Tibial artery (tissue), 4 donors: Measurements from ENCODE around the gene RAB14.

Experiments used
- DNase-seq, 2 donors: peaks; one replicate each; pipeline ENCODE4 v3.0.0-alpha.2; 2019
- H3K27ac ChIP-seq, 2 donors: fragments of 200-600 bp; sonication (generic) in 1 of 2; 1 replicate in 1 of 2; 2 replicates in 1 of 2; pipeline ENCODE4 v1.5.1; 2018 to 2019; ENCODE audit warnings: mild to moderate bottlenecking in 1 of 2
- H3K27me3 ChIP-seq, 2 donors: fragments of 200-600 bp; sonication (generic) in 1 of 2; one replicate each; pipeline versions ENCODE4 v1.5.1 to v1.6.0; 2016 to 2019
- H3K36me3 ChIP-seq, 3 donors: fragments of 200-600 bp; sonication (generic) in 2 of 3; one replicate each; pipeline ENCODE4 v1.5.1; 2016 to 2019; ENCODE audit warnings: mild to moderate bottlenecking in 2 of 3
- H3K4me1 ChIP-seq, 4 donors: fragments of 200-600 bp; sonication (generic) in 2 of 4; 1 replicate in 3 of 4; 2 replicates in 1 of 4; pipeline ENCODE4 v1.5.1; 2016 to 2019
- H3K4me3 ChIP-seq, 2 donors: fragments of 200-600 bp; sonication (generic) in 1 of 2; 1 replicate in 1 of 2; 2 replicates in 1 of 2; pipeline ENCODE4 v1.5.1; 2018 to 2019; ENCODE audit warnings: mild to moderate bottlenecking in 2 of 2
- H3K9me3 ChIP-seq, 3 donors: fragments of 200-600 bp; sonication (generic) in 1 of 3; one replicate each; pipeline ENCODE4 v1.5.1; 2016 to 2019
- intact Hi-C: fragments of 100-400 bp; cut with DNase I; formaldehyde crosslinking; loops from one replicate; pipeline ENCODE4 v1.15.0; 2023; ENCODE audit warnings: low total_unique reads
- TF ChIP-seq, protein P1 (sequence below), 2 experiments: fragments of 200-600 bp in 1 of 2; fragments of 450-650 bp in 1 of 2; IDR thresholded peaks; one replicate each; pipeline ENCODE4 v1.5.1; 2017 to 2019; ENCODE audit warnings: antibody characterized with exemption in 2 of 2, mild to moderate bottlenecking in 1 of 2, moderate library complexity in 1 of 2

Gene RAB14

DNA sequence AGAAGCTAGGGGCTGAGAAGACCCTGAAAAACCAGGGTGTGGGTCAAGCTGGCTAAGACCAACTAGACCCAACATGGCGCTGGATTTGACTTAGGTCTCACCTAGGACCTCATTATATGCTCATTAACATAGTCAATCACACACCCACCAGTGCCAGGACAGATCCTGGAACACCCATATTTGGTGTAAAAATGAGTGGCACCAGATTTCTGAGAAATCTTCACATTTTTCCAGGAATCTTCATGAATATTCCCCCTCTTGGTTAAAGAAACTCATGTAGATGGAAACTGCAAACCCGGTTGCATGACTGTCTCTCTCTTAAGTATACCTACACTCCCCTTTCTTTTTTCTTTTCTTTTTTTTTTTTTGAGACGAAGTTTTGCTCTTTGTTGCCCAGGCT is 17.9 kb upstream of the RAB14 start:
- no peaks in the 10 kb centered on the region for H3K36me3 ChIP-seq
- intact Hi-C loops = no loop called here

DNA sequence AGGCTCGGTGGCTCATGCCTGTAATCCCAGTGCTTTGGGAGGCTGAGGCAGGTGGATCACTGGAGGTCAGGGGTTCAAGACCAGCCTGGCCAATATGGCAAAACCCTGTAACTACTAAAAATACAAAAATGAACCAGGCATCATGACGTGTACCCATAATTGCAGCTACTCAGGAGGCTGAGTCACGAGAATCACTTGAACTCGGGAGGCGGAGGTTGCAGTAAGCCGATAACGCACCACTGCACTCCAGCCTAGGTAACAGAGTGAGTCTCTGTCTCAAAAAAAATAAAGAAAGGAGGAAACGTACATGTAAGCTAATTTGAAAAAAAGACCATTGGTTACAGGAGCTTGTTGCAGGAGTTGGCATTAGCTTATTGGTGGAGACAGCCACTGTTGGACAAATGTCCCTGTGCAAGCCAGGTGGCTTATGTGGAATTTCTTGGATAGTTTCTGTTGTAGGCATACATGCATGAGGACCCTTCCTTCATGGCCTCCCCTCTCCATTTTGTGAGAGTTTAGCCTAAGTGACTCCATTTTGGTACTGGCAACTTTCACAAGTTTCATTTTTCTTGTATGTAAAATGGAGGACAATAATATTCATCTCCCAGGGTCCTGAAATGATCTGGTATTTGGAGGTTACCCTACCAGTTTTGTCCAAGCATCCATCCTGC is 16.8 kb upstream of the RAB14 start:
- no peaks in the 10 kb centered on the region for H3K36me3 ChIP-seq
- no peaks in the 10 kb centered on the region for H3K27me3 ChIP-seq
- intact Hi-C loops = no loop called here
- no peak overlapping the region for H3K27ac ChIP-seq
- TF ChIP-seq, protein P1, sequence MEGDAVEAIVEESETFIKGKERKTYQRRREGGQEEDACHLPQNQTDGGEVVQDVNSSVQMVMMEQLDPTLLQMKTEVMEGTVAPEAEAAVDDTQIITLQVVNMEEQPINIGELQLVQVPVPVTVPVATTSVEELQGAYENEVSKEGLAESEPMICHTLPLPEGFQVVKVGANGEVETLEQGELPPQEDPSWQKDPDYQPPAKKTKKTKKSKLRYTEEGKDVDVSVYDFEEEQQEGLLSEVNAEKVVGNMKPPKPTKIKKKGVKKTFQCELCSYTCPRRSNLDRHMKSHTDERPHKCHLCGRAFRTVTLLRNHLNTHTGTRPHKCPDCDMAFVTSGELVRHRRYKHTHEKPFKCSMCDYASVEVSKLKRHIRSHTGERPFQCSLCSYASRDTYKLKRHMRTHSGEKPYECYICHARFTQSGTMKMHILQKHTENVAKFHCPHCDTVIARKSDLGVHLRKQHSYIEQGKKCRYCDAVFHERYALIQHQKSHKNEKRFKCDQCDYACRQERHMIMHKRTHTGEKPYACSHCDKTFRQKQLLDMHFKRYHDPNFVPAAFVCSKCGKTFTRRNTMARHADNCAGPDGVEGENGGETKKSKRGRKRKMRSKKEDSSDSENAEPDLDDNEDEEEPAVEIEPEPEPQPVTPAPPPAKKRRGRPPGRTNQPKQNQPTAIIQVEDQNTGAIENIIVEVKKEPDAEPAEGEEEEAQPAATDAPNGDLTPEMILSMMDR (IDR thresholded peaks at IDR 0.05) = no peak
- peaks cover 0 to 4% (median under 1%) of the 10 kb centered on the region in 4 donors for H3K4me1 ChIP-seq
- no peak for DNase-seq
- H3K4me3 ChIP-seq = no peak overlapping the region
- no peaks in the 10 kb centered on the region for H3K9me3 ChIP-seq

More for the DNA sequence above, 17.9 kb upstream of the RAB14 start:
- no peak for DNase-seq
- no peaks in the 10 kb centered on the region for H3K9me3 ChIP-seq
- H3K4me3 ChIP-seq = no peak overlapping the region
- TF ChIP-seq, protein P1 (IDR thresholded peaks at IDR 0.05) = no peak
- H3K4me1 ChIP-seq = peaks cover 0 to 4% (median 0%) of the 10 kb centered on the region in 4 donors
- H3K27ac ChIP-seq = no peak overlapping the region
- no peaks in the 10 kb centered on the region for H3K27me3 ChIP-seq

DNA sequence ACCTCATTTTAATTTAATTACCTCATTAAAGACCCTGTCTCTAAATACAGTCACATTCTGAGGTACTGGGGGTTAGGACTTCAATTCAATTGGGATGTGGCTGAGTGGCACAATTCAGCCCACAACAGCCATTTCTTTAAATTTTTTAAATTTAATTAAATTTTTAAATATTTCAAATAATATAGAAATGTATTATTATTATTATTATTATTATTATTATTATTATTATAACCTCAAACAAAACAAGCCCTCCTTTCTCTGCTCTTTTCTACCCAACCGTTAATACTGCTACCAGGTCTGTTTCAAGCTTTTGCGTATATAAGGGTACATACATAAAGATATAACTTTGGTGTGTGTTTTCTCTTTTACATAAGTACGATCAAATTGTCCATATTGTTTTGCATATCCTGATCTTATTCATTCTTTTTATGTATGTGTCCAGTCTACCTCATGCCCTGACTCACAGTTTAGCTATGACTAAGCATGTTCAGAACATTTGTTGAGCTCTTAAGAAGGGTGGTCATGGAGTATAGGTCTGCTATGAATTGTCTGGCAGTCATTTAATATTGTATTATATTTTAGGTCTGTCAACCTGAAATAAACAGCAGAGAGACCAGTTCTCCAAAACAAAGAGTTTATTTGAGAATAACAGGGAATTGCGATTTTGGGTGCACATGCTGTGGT is 16.1 kb upstream of the RAB14 start:
- no peaks in the 10 kb centered on the region for H3K27me3 ChIP-seq
- H3K27ac ChIP-seq = no peak overlapping the region
- DNase-seq = no peak
- H3K4me3 ChIP-seq = no peak overlapping the region
- no peaks in the 10 kb centered on the region for H3K36me3 ChIP-seq
- intact Hi-C loops = no loop called here
- TF ChIP-seq, protein P1 (IDR thresholded peaks at IDR 0.05) = no peak
- H3K9me3 ChIP-seq = no peaks in the 10 kb centered on the region
- H3K4me1 ChIP-seq = peaks cover 0 to 8% (median 2%) of the 10 kb centered on the region in 4 donors

DNA sequence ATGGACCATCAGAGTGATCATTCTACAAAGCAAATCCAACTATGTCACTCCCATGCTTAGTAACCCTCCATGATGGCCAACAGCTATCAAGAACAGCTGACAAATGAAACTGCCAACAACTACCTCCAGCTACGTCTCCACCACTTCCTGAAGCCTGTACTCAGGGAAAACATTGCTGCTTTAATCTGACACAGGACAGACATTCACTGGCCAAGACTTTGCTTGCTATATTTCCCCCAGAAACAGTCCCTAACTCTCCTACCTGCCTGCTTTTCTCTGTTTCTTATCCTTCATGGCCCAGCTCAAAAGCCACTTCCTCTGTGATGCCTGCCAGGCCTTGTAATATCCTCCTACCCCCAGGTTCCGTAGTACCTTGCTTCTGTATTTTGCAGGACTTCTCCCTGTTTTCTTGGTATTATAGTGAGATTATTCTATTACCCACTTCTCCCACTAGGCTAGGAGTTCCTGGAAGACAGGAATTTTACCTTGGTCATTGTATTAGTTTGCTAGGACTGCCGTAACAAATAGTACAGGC is 14.7 kb upstream of the RAB14 start:
- intact Hi-C loops = no loop called here
- Histone ChIP-seq H3K4me3 (no peak overlapping the region), H3K4me1 (peaks cover 0 to 5% (median 2%) of the 10 kb centered on the region in 4 donors), H3K27me3 (no peaks in the 10 kb centered on the region), H3K27ac (no peak overlapping the region), H3K36me3 (no peaks in the 10 kb centered on the region), H3K9me3 (no peaks in the 10 kb centered on the region)
- TF ChIP-seq, protein P1 (IDR thresholded peaks at IDR 0.05) = no peak
- no peak for DNase-seq

DNA sequence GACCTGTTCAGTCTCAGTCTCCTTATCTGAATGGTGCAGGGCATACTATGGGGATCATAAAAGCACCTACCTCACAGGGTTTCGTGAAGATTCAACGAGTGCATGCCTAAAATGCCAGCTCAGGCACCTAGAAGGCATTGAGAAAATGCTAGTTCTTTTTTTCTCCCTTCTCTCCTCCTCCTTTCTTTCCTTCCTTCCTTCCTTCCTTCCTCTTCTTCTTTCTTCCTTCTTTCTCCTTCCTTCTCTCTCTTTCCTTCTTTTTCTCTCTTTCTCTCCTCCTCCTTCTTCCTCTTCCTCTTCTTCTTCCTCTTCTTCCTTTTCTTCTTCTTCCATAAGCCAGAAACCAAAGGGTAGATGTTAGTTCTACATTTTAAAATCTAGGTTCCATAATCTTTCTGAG is 12.3 kb upstream of the RAB14 start:
- H3K4me1 ChIP-seq = peaks cover 0 to 5% (median 2%) of the 10 kb centered on the region in 4 donors
- TF ChIP-seq, protein P1 (IDR thresholded peaks at IDR 0.05) = no peak
- H3K4me3 ChIP-seq = no peak overlapping the region
- no peaks in the 10 kb centered on the region for H3K9me3 ChIP-seq
- DNase-seq = no peak
- no peak overlapping the region for H3K27ac ChIP-seq
- intact Hi-C loops = loop anchor here (5.0 kb wide), 2 partner anchors 103 to 163 kb away; no protein-coding TSS in a partner anchor
- no peaks in the 10 kb centered on the region for H3K27me3 ChIP-seq
- H3K36me3 ChIP-seq = no peaks in the 10 kb centered on the region
